Keratinocyte (primary cell): ENCODE data around the gene TMA7B. TPM values are rescaled to one million over a fixed set of nuclear protein-coding genes. Genes with fewer than 3 reads are reported as not detected.
"Not testable (repeated sequence)": the region's sequence is repeated elsewhere in the genome, so short reads cannot be mapped to it uniquely, and the experiment has no call there.

Source experiments
- DNase-seq: peaks from one replicate; pipeline ENCODE4 v3.0.0-alpha.2; 2011; ENCODE audit warnings: low read depth, missing footprints, low spot score
- FAIRE-seq: peaks from 2 replicates; lab custom pipeline; 2011; peaks lifted over from hg19 to GRCh38; lab: Jason Lieb, UNC
- H2AFZ ChIP-seq: 2 replicates; pipeline ENCODE4 v1.6.0; 2012; ENCODE audit warnings: low read length, control low read depth, inconsistent platforms; ENCODE audit not compliant: control insufficient read depth
- H3K27ac ChIP-seq: 2 replicates; pipeline ENCODE4 v1.5.1; 2011; ENCODE audit warnings: low read length; ENCODE audit not compliant: control insufficient read depth, insufficient read depth
- H3K27me3 ChIP-seq: 3 replicates; pipeline ENCODE4 v1.6.0; 2011; ENCODE audit warnings: low read length; ENCODE audit not compliant: control insufficient read depth, insufficient read depth; ENCODE audit errors: extremely low read depth
- H3K36me3 ChIP-seq, 2 experiments: 2 replicates in 1 of 2; 3 replicates in 1 of 2; pipeline ENCODE4 v1.5.1; 2011; ENCODE audit warnings: low read length in 2 of 2, mild to moderate bottlenecking in 1 of 2; ENCODE audit not compliant: control insufficient read depth in 2 of 2, insufficient read depth in 2 of 2; ENCODE audit errors: extremely low read depth in 1 of 2
- H3K4me1 ChIP-seq: 3 replicates; pipeline ENCODE4 v1.5.1; 2011; ENCODE audit warnings: low read length; ENCODE audit not compliant: control insufficient read depth, insufficient read depth; ENCODE audit errors: extremely low read depth
- H3K4me2 ChIP-seq: 3 replicates; pipeline ENCODE4 v1.6.0; 2011; ENCODE audit warnings: low read depth, low read length; ENCODE audit not compliant: control insufficient read depth, insufficient read depth; ENCODE audit errors: extremely low read depth
- H3K4me3 ChIP-seq, 3 experiments: fragments of 200-600 bp in 1 of 3; sonication (generic) in 1 of 3; 2 replicates in 2 of 3; 3 replicates in 1 of 3; pipeline ENCODE4 v1.5.1; 2011 to 2016; ENCODE audit warnings: low read length in 3 of 3, mild to moderate bottlenecking in 3 of 3, control low read depth in 2 of 3, inconsistent platforms in 1 of 3, low read depth in 1 of 3, mixed read lengths in 1 of 3, mixed run types in 1 of 3, moderate library complexity in 1 of 3; ENCODE audit not compliant: control insufficient read depth in 2 of 3, insufficient read depth in 2 of 3; ENCODE audit errors: extremely low read depth in 1 of 3
- H3K79me2 ChIP-seq: 2 replicates; pipeline ENCODE4 v1.6.0; 2012; ENCODE audit warnings: low read length; ENCODE audit not compliant: control insufficient read depth, insufficient read depth
- H3K9ac ChIP-seq: 3 replicates; pipeline ENCODE4 v1.6.0; 2011; ENCODE audit warnings: low read length; ENCODE audit not compliant: control insufficient read depth, insufficient read depth; ENCODE audit errors: extremely low read depth
- H3K9me1 ChIP-seq: 3 replicates; pipeline ENCODE4 v1.6.0; 2011; ENCODE audit warnings: low read length; ENCODE audit not compliant: control insufficient read depth, insufficient read depth; ENCODE audit errors: extremely low read depth
- H3K9me3 ChIP-seq: 2 replicates; pipeline ENCODE4 v1.5.1; 2012; ENCODE audit warnings: low read depth, low read length; ENCODE audit not compliant: control insufficient read depth
- H4K20me1 ChIP-seq: 3 replicates; pipeline ENCODE4 v1.6.0; 2011; ENCODE audit warnings: low read length; ENCODE audit not compliant: control insufficient read depth, insufficient read depth; ENCODE audit errors: extremely low read depth
- EZH2 ChIP-seq: IDR thresholded peaks from one replicate; pipeline ENCODE4 v1.6.1; 2012; ENCODE audit warnings: inconsistent platforms, mild to moderate bottlenecking, low read length, moderate library complexity
- dilution Hi-C: fragments of 300-500 bp; cut with MboI; formaldehyde crosslinking; loops from one replicate; pipeline ENCODE4 v1.7.0; 2020; ENCODE audit warnings: low sequenced_read_pairs; ENCODE audit not compliant: extremely low pct_ligation_motif_present
- polyA plus RNA-seq, 5 experiments: library from polyadenylated mRNA; depleted of rRNA in 3 of 5; stranded (reverse) in 3 of 5; stranded (forward) in 1 of 5; unstranded in 1 of 5; fragments of >200 nt; gene quantifications; 1 replicate in 1 of 5; 2 replicates in 3 of 5; 3 replicates in 1 of 5; pipeline versions ENCODE4 v1.2.1 to v1.2.3, GENCODE V29; 2011 to 2012; ENCODE audit warnings: missing spikeins in 2 of 5, low read depth in 1 of 5, low replicate concordance in 1 of 5
- TF ChIP-seq, protein P1 (sequence below), 3 experiments: IDR thresholded peaks in 1 of 3; conservative IDR thresholded peaks in 1 of 3; optimal IDR thresholded peaks in 1 of 3; 2 replicates in 2 of 3; 3 replicates in 1 of 3; pipeline versions ENCODE3 to v1.5.1; 2011; ENCODE audit warnings: low read length in 3 of 3, mild to moderate bottlenecking in 3 of 3, moderate library complexity in 2 of 3, control low read depth in 1 of 3, inconsistent platforms in 1 of 3; ENCODE audit not compliant: insufficient read depth in 2 of 3; ENCODE audit errors: extremely low read depth in 1 of 3

TMA7B gene
- polyA plus RNA-seq, 1 donor (not counting 4 experiments of a cell fraction or from before 2014, with no cell fraction given): not detected

DNA sequence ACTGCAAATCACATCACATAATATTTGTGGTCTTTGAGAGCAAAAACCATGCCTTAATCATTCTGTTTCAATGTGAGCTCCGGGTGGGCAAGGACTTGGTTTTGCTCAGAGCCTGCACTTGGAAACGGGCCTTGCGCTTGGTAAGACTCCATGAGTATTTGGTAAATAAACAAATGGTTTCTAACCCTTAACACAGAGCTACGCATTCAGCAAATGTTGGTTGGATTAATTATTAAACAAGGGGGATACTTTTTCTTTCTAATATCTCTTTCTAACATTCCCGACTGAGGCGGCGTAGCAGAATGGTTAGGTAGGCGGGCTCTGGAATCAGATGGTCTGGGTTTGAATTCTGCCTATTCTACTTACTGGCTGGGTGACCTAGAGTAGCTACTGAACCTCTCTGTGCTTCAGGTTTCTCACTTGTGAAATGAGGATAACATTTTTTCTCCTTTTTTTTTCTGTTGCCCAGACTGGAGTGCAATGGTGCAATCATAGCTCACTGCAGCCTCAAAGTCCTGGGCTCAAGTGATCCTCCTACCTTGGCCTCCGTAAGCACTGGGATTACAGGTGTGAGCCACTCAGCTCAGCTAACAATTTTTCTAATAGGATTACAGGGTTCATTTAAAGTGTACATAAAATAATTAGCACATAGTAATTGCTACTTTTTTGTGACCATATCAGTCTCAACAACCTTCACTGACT is 31.1 kb downstream of the TMA7B start:
- no peak overlapping the region for H3K9ac ChIP-seq
- TF ChIP-seq, protein P1, sequence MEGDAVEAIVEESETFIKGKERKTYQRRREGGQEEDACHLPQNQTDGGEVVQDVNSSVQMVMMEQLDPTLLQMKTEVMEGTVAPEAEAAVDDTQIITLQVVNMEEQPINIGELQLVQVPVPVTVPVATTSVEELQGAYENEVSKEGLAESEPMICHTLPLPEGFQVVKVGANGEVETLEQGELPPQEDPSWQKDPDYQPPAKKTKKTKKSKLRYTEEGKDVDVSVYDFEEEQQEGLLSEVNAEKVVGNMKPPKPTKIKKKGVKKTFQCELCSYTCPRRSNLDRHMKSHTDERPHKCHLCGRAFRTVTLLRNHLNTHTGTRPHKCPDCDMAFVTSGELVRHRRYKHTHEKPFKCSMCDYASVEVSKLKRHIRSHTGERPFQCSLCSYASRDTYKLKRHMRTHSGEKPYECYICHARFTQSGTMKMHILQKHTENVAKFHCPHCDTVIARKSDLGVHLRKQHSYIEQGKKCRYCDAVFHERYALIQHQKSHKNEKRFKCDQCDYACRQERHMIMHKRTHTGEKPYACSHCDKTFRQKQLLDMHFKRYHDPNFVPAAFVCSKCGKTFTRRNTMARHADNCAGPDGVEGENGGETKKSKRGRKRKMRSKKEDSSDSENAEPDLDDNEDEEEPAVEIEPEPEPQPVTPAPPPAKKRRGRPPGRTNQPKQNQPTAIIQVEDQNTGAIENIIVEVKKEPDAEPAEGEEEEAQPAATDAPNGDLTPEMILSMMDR (optimal IDR thresholded peaks at IDR 0.05 in 1 of 3, IDR thresholded peaks at IDR 0.05 in 1 of 3, conservative IDR thresholded peaks at IDR 0.05 in 1 of 3; ENCODE audit: extremely low read depth in 1 of 3, insufficient read depth in 2 of 3, low read length in 3 of 3): no peak
- no peak for TF ChIP-seq EZH2
- no peak for FAIRE-seq
- H4K20me1 ChIP-seq: no peaks in the 10 kb centered on the region
- H3K9me1 ChIP-seq: no peaks in the 10 kb centered on the region
- H3K9me3 ChIP-seq: no peaks in the 10 kb centered on the region
- H2AFZ ChIP-seq: no peak overlapping the region
- H3K4me2 ChIP-seq: no peak overlapping the region
- H3K36me3 ChIP-seq: no peaks in the 10 kb centered on the region
- no peak overlapping the region for H3K4me3 ChIP-seq
- H3K79me2 ChIP-seq: peaks cover 14% of the 10 kb centered on the region
- H3K27ac ChIP-seq: no peak overlapping the region
- H3K27me3 ChIP-seq: peaks cover 4% of the 10 kb centered on the region
- no peak for DNase-seq
- dilution Hi-C loops: no loop called here
- H3K4me1 ChIP-seq: peaks cover 18% of the 10 kb centered on the region

- no peak for TF ChIP-seq EZH2
- TF ChIP-seq, protein P1 (optimal IDR thresholded peaks at IDR 0.05 in 1 of 3, IDR thresholded peaks at IDR 0.05 in 1 of 3, conservative IDR thresholded peaks at IDR 0.05 in 1 of 3; ENCODE audit: extremely low read depth in 1 of 3, insufficient read depth in 2 of 3, low read length in 3 of 3): no peak
- dilution Hi-C loops: no loop called here
Measured at GRCh38 chr22:39992088-39992826, 32.1 kb downstream of the TMA7B start.

GRCh38 chr22:39992894-39993293 is 32.7 kb downstream of the TMA7B start:
- H3K9ac ChIP-seq, H3K9me1 ChIP-seq, H2AFZ ChIP-seq, H3K36me3 ChIP-seq, H3K27ac ChIP-seq, H3K4me2 ChIP-seq, H4K20me1 ChIP-seq, H3K9me3 ChIP-seq, H3K4me3 ChIP-seq, H3K27me3 ChIP-seq, dilution Hi-C loops, DNase-seq: not testable (repeated sequence)
- peaks cover 33% of the 10 kb centered on the region for H3K4me1 ChIP-seq
- peaks cover 29% of the 10 kb centered on the region for H3K79me2 ChIP-seq
- peak; percentile 51 for FAIRE-seq

More at GRCh38 chr22:39992088-39992826, 32.1 kb downstream of the TMA7B start:
- Histone ChIP-seq H3K9me1 (no peaks in the 10 kb centered on the region), H4K20me1 (no peaks in the 10 kb centered on the region), H3K27me3 (peaks cover 4% of the 10 kb centered on the region), H3K36me3 (peaks cover 0 to under 1% of the 10 kb centered on the region in 2 experiments), H3K79me2 (peaks cover 23% of the 10 kb centered on the region), H3K9ac (no peak overlapping the region), H3K9me3 (no peaks in the 10 kb centered on the region), H3K27ac (no peak overlapping the region), H3K4me2 (no peak overlapping the region), H3K4me1 (peaks cover 27% of the 10 kb centered on the region), H3K4me3 (no peak overlapping the region), H2AFZ (no peak overlapping the region)
- DNase-seq (no peak), FAIRE-seq (no peak)
